PC-3 (cell line): ENCODE measurements around the gene SENP6.

Source experiments
- EZH2 ChIP-seq: fragments of 300-600 bp; sonication (generic); IDR thresholded peaks from one replicate; pipeline ENCODE4 v1.6.1; 2017; ENCODE audit warnings: antibody characterized with exemption, mild to moderate bottlenecking, low read length; ENCODE audit not compliant: unreplicated experiment
- EZH2phosphoT487 ChIP-seq: fragments of 300-600 bp; sonication (generic); IDR thresholded peaks from 2 replicates; pipeline ENCODE4 v1.6.1; 2018; ENCODE audit warnings: mild to moderate bottlenecking, antibody characterized with exemption, low read length, borderline replicate concordance
- TF ChIP-seq, protein P1 (sequence below): fragments of 300-600 bp; sonication (generic); conservative IDR thresholded peaks from 2 replicates; pipeline ENCODE4 v1.5.1; 2017; ENCODE audit warnings: antibody characterized with exemption, low read depth, mild to moderate bottlenecking, low read length

DNA sequence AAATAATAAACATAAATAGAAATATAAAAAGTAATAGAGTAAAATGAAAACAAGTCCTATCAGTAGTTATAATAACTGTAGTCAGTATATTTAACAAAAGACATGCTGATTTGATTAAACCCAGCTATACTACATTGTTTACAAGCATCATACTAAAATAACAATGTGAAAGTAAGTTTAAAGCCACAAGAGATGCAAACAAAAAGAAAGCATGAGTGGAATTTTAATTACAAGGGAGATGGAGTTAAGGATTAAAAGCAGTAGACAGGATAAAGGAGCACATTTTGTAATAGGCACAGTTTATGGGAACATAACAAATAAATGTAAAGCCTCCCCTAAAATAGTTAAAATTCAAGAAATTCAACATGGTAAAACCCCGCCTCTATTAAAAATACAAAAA is 41.5 kb downstream of the SENP6 start:
- TF ChIP-seq, protein P1, sequence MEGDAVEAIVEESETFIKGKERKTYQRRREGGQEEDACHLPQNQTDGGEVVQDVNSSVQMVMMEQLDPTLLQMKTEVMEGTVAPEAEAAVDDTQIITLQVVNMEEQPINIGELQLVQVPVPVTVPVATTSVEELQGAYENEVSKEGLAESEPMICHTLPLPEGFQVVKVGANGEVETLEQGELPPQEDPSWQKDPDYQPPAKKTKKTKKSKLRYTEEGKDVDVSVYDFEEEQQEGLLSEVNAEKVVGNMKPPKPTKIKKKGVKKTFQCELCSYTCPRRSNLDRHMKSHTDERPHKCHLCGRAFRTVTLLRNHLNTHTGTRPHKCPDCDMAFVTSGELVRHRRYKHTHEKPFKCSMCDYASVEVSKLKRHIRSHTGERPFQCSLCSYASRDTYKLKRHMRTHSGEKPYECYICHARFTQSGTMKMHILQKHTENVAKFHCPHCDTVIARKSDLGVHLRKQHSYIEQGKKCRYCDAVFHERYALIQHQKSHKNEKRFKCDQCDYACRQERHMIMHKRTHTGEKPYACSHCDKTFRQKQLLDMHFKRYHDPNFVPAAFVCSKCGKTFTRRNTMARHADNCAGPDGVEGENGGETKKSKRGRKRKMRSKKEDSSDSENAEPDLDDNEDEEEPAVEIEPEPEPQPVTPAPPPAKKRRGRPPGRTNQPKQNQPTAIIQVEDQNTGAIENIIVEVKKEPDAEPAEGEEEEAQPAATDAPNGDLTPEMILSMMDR: no peak
- TF ChIP-seq EZH2 (no peak), EZH2phosphoT487 (no peak)
